ENCODE data around the gene ROCK2.
"Not testable (repeated sequence)": the region's sequence is repeated elsewhere in the genome, so short reads cannot be mapped to it uniquely, and the experiment has no call there.

Gene ROCK2

DNA sequence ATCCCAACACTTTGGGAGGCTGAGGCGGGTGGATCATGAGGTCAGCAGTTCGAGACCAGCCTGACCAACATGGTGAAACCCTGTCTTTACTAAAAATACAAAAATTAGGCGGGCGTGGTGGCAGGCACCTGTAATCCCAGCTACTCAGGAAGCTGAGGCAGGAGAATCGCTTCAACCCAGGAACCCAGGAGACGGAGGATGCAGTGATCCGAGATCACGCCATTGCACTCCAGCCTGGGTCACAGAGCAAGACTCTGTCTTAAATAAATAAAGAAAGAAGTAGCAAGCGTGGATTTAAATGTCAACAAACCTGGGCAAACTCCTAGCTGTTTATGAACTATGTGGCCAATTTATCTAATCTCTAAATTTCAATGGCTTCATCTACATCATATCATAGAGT lies 82.9 kb downstream of the ROCK2 start:
- H3K36me3 ChIP-seq (ENCODE audit: control insufficient read depth in 1 of 2, insufficient read depth in 2 of 2, low read length in 2 of 2); H3K4me3 ChIP-seq (ENCODE audit: low read depth in 1 of 2, low read length in 2 of 2); H3K4me1 ChIP-seq (ENCODE audit: control insufficient read depth in 1 of 2, insufficient read depth in 2 of 2, low read length in 2 of 2); H3K9me3 ChIP-seq (ENCODE audit: control insufficient read depth in 1 of 2, low read length in 2 of 2); H3K27me3 ChIP-seq (ENCODE audit: low read depth, low read length); H3K27ac ChIP-seq (ENCODE audit: low read length): not testable (repeated sequence)

GRCh38 chr2:11260979-11261378 lies 83.5 kb downstream of the ROCK2 start:
- H3K4me3 ChIP-seq (ENCODE audit: low read depth in 1 of 2, low read length in 2 of 2) = no peak overlapping the region
- no peak overlapping the region for H3K27ac ChIP-seq (ENCODE audit: low read length)
- H3K27me3 ChIP-seq (ENCODE audit: low read depth, low read length) = no peaks in the 10 kb centered on the region
- peaks cover 0 to 4% of the 10 kb centered on the region in 2 donors for H3K36me3 ChIP-seq (ENCODE audit: control insufficient read depth in 1 of 2, insufficient read depth in 2 of 2, low read length in 2 of 2)
- H3K9me3 ChIP-seq (ENCODE audit: control insufficient read depth in 1 of 2, low read length in 2 of 2) = no peaks in the 10 kb centered on the region
- peaks cover 0 to 3% of the 10 kb centered on the region in 2 donors for H3K4me1 ChIP-seq (ENCODE audit: control insufficient read depth in 1 of 2, insufficient read depth in 2 of 2, low read length in 2 of 2)

DNA sequence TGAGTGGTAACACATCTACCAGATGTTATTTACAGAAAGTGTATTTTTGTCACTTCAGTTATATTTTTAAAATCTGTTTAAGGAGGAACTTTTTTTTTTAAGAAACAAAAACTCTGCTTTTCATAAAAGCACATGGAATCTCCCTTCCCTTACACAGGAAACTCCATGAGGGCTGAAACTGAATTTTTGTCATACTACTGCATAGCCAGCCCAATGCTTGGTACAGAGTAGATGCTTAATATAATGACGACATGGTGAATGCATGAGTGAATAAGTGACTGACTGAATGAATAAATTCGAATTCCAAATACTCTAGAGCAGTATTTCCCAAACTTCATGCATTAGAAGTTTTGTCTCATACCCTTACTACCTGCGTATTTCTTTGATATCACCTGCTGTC lies 86.5 kb downstream of the ROCK2 start:
- no peak overlapping the region for H3K4me3 ChIP-seq (ENCODE audit: low read depth in 1 of 2, low read length in 2 of 2)
- H3K36me3 ChIP-seq (ENCODE audit: control insufficient read depth in 1 of 2, insufficient read depth in 2 of 2, low read length in 2 of 2) = peaks cover 0 to 4% of the 10 kb centered on the region in 2 donors
- no peaks in the 10 kb centered on the region for H3K27me3 ChIP-seq (ENCODE audit: low read depth, low read length)
- H3K4me1 ChIP-seq (ENCODE audit: control insufficient read depth in 1 of 2, insufficient read depth in 2 of 2, low read length in 2 of 2) = peaks cover 0 to 1% of the 10 kb centered on the region in 2 donors
- no peak overlapping the region for H3K27ac ChIP-seq (ENCODE audit: low read length)
- H3K9me3 ChIP-seq (ENCODE audit: control insufficient read depth in 1 of 2, low read length in 2 of 2) = no peaks in the 10 kb centered on the region

GRCh38 chr2:11257078-11257477 lies 87.4 kb downstream of the ROCK2 start:
- H3K27me3 ChIP-seq (ENCODE audit: low read depth, low read length) = no peaks in the 10 kb centered on the region
- H3K4me3 ChIP-seq (ENCODE audit: low read depth in 1 of 2, low read length in 2 of 2) = no peak overlapping the region
- peaks cover 0 to 4% of the 10 kb centered on the region in 2 donors for H3K36me3 ChIP-seq (ENCODE audit: control insufficient read depth in 1 of 2, insufficient read depth in 2 of 2, low read length in 2 of 2)
- no peaks in the 10 kb centered on the region for H3K9me3 ChIP-seq (ENCODE audit: control insufficient read depth in 1 of 2, low read length in 2 of 2)
- H3K4me1 ChIP-seq (ENCODE audit: control insufficient read depth in 1 of 2, insufficient read depth in 2 of 2, low read length in 2 of 2) = no peaks in the 10 kb centered on the region
- no peak overlapping the region for H3K27ac ChIP-seq (ENCODE audit: low read length)

DNA sequence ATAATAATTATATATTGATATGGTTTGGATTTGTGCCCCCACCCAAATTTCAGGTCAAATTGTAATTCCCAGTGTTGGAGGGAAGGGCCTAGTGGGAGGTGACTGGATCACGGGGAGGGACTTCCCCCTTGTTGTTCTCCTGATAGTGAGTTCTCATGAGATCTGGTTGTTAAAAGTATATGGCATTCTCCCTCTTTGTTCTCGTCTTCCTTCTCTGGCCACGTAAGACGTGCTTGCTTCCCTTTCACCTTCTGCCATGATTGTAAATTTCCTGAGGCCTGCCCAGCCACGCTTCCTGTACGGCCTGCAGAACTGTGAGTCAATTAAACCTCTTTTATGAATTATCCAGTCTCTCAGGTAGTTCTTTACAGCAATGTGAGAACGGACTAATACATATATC lies 88.3 kb downstream of the ROCK2 start:
- peaks cover 0 to 4% of the 10 kb centered on the region in 2 donors for H3K36me3 ChIP-seq (ENCODE audit: control insufficient read depth in 1 of 2, insufficient read depth in 2 of 2, low read length in 2 of 2)
- no peak overlapping the region for H3K27ac ChIP-seq (ENCODE audit: low read length)
- no peaks in the 10 kb centered on the region for H3K9me3 ChIP-seq (ENCODE audit: control insufficient read depth in 1 of 2, low read length in 2 of 2)
- H3K4me3 ChIP-seq (ENCODE audit: low read depth in 1 of 2, low read length in 2 of 2) = no peak overlapping the region
- no peaks in the 10 kb centered on the region for H3K4me1 ChIP-seq (ENCODE audit: control insufficient read depth in 1 of 2, insufficient read depth in 2 of 2, low read length in 2 of 2)
- no peaks in the 10 kb centered on the region for H3K27me3 ChIP-seq (ENCODE audit: low read depth, low read length)

DNA sequence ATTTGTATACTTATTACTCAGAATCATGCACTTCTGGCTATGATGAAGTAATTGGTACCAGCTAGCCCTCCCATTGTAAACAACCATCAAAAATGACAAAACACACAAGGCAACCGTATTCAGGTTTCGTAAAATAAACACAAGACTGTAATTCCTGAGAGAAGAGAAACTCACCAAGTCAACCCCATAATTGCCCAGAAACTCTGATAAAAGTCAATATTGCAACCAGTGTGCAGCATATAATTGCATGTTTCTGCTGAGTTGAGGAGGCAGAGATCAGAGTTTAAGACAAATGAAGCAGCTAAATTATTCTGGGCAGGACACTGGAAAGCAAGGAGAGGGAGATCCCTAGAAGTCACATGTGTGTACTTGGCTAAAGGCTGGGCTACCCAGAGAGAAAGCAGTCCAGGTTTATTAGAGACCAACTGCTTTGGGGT lies 90.3 kb downstream of the ROCK2 start:
- H3K27me3 ChIP-seq (ENCODE audit: low read depth, low read length) = no peaks in the 10 kb centered on the region
- no peak overlapping the region for H3K27ac ChIP-seq (ENCODE audit: low read length)
- no peak overlapping the region for H3K4me3 ChIP-seq (ENCODE audit: low read depth in 1 of 2, low read length in 2 of 2)
- H3K9me3 ChIP-seq (ENCODE audit: control insufficient read depth in 1 of 2, low read length in 2 of 2) = no peaks in the 10 kb centered on the region
- H3K36me3 ChIP-seq (ENCODE audit: control insufficient read depth in 1 of 2, insufficient read depth in 2 of 2, low read length in 2 of 2) = peaks cover 0 to 4% of the 10 kb centered on the region in 2 donors
- H3K4me1 ChIP-seq (ENCODE audit: control insufficient read depth in 1 of 2, insufficient read depth in 2 of 2, low read length in 2 of 2) = peaks cover 0 to 5% of the 10 kb centered on the region in 2 donors

GRCh38 chr2:11252458-11252857 lies 92.0 kb downstream of the ROCK2 start:
- H3K27ac ChIP-seq (ENCODE audit: low read length); H3K27me3 ChIP-seq (ENCODE audit: low read depth, low read length); H3K9me3 ChIP-seq (ENCODE audit: control insufficient read depth in 1 of 2, low read length in 2 of 2); H3K4me3 ChIP-seq (ENCODE audit: low read depth in 1 of 2, low read length in 2 of 2); H3K4me1 ChIP-seq (ENCODE audit: control insufficient read depth in 1 of 2, insufficient read depth in 2 of 2, low read length in 2 of 2): not testable (repeated sequence)
- H3K36me3 ChIP-seq (ENCODE audit: control insufficient read depth in 1 of 2, insufficient read depth in 2 of 2, low read length in 2 of 2) = peaks cover 0 to 10% of the 10 kb centered on the region in 2 donors

DNA sequence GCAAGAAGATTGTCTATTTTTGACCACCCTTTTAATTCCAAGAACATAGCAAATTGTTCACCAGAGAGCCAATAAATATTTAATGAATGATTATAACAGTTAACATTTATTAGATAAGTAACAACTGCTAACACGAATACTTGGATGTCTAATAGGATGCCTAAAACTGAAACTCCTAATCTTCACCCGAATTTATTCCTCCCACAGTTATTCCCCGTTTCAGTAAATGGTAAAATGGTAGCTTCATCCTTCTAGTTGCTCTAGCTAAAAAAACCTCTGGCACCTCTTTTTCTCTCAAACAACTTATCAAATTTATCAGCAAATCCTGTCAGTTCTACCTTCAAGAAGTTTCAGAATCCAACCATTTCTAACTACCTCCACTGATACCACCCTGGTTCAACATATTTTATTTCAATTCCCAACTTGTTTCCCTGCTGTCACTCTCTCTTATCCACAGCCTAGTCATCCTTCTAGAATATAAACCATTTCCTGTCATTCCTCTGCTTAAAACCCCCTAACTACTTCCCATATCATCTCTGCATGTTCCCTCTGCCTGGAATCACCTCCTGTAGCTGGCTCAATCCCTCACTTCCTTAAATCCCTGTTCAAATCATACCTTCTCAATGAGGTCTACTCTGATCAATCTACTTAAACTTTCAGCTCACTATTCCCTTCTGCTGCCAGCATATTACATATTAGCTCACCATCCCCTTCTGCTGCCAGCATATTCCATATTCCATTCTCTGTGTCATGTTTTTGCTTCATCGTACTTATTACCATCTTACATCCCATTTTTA lies 93.8 kb downstream of the ROCK2 start:
- Histone ChIP-seq H3K4me1 (ENCODE audit: control insufficient read depth in 1 of 2, insufficient read depth in 2 of 2, low read length in 2 of 2) (peaks cover 0 to 5% of the 10 kb centered on the region in 2 donors), H3K4me3 (ENCODE audit: low read depth in 1 of 2, low read length in 2 of 2) (no peak overlapping the region), H3K9me3 (ENCODE audit: control insufficient read depth in 1 of 2, low read length in 2 of 2) (no peaks in the 10 kb centered on the region), H3K36me3 (ENCODE audit: control insufficient read depth in 1 of 2, insufficient read depth in 2 of 2, low read length in 2 of 2) (peaks cover 0 to 6% of the 10 kb centered on the region in 2 donors), H3K27ac (ENCODE audit: low read length) (no peak overlapping the region), H3K27me3 (ENCODE audit: low read depth, low read length) (no peaks in the 10 kb centered on the region)

DNA sequence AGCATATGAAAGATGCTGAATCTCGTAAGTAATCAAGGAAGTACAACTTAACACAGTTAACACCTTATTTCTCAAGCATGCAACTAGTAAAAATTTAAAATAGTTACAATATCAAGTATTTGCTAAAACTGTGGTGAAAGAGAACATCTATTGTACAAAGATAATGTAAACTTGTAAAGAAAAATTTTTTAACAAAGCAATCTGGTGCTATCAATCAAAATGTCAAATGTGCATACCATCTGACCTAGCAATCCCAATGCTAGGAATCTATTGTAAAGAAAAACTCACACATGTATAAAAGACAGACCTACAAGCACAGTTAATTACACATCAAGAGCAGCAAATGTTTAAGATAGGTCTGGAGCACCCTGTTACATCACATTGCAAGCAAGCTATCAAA lies 99.1 kb downstream of the ROCK2 start:
- peaks cover 0 to 4% of the 10 kb centered on the region in 2 donors for H3K4me1 ChIP-seq (ENCODE audit: control insufficient read depth in 1 of 2, insufficient read depth in 2 of 2, low read length in 2 of 2)
- H3K4me3 ChIP-seq (ENCODE audit: low read depth in 1 of 2, low read length in 2 of 2) = no peak overlapping the region
- no peaks in the 10 kb centered on the region for H3K27me3 ChIP-seq (ENCODE audit: low read depth, low read length)
- no peak overlapping the region for H3K27ac ChIP-seq (ENCODE audit: low read length)
- H3K9me3 ChIP-seq (ENCODE audit: control insufficient read depth in 1 of 2, low read length in 2 of 2) = no peaks in the 10 kb centered on the region
- H3K36me3 ChIP-seq (ENCODE audit: control insufficient read depth in 1 of 2, insufficient read depth in 2 of 2, low read length in 2 of 2) = peaks cover 0 to 6% of the 10 kb centered on the region in 2 donors

DNA sequence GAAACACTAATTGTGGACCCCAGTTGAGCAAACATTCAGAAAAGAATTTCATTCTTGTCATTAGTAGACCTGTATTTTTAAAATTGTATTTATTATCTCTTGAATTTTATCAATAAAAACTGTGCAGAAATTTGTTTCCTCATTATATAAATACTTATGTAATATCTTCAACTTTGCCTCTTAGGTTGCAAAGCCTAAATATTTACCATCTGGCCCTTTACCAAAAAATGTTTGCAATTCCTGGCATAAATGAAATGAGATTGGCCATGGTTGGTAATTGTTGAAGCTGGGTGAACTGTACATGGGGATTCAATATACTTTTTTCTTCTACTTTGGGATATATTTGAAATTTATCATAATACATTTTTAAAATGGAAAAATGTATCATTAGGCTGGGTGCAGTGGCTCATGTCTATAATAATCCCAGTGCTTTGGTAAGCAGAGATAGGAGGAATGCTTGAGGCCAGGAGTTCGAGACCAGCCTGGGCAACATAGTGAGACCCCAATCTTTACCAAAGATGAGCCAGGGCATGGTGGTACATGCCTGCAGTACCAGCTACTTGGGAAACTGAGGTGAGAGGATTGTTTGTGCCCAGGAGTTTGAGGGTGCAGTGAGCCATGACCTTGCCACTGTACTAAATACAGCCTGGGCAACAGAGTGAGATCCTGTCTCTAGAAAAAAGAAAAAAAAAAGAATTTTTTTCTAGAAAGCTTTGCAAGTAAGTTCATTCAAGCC lies 100.2 kb downstream of the ROCK2 start:
- Histone ChIP-seq H3K36me3 (ENCODE audit: control insufficient read depth in 1 of 2, insufficient read depth in 2 of 2, low read length in 2 of 2) (peaks cover 0 to 6% of the 10 kb centered on the region in 2 donors), H3K27ac (ENCODE audit: low read length) (no peak overlapping the region), H3K4me1 (ENCODE audit: control insufficient read depth in 1 of 2, insufficient read depth in 2 of 2, low read length in 2 of 2) (peaks cover 0 to 4% of the 10 kb centered on the region in 2 donors), H3K9me3 (ENCODE audit: control insufficient read depth in 1 of 2, low read length in 2 of 2) (no peaks in the 10 kb centered on the region), H3K27me3 (ENCODE audit: low read depth, low read length) (no peaks in the 10 kb centered on the region), H3K4me3 (ENCODE audit: low read depth in 1 of 2, low read length in 2 of 2) (no peak overlapping the region)

GRCh38 chr2:11243512-11243911 lies 100.9 kb downstream of the ROCK2 start:
- Histone ChIP-seq H3K27me3 (ENCODE audit: low read depth, low read length) (no peaks in the 10 kb centered on the region), H3K9me3 (ENCODE audit: control insufficient read depth in 1 of 2, low read length in 2 of 2) (no peaks in the 10 kb centered on the region), H3K27ac (ENCODE audit: low read length) (no peak overlapping the region), H3K4me3 (ENCODE audit: low read depth in 1 of 2, low read length in 2 of 2) (no peak overlapping the region), H3K4me1 (ENCODE audit: control insufficient read depth in 1 of 2, insufficient read depth in 2 of 2, low read length in 2 of 2) (peaks cover 0 to 4% of the 10 kb centered on the region in 2 donors), H3K36me3 (ENCODE audit: control insufficient read depth in 1 of 2, insufficient read depth in 2 of 2, low read length in 2 of 2) (peaks cover 0 to 6% of the 10 kb centered on the region in 2 donors)
